Cardiac fibroblast (primary cell): ENCODE data around the gene KIAA0232.
"Not testable (repeated sequence)": the region's sequence is repeated elsewhere in the genome, so short reads cannot be mapped to it uniquely, and the experiment has no call there.

Source experiments
- DNase-seq, 2 donors: peaks; one replicate each; pipeline versions ENCODE4 v3.0.0 to v3.0.0-alpha.2; 2010; ENCODE audit warnings: low read depth in 2 of 2
- H3K4me3 ChIP-seq, 2 donors: replicated peaks in 1 of 2; 1 replicate in 1 of 2; 2 replicates in 1 of 2; pipeline ENCODE4 v1.5.1; 2011; ENCODE audit warnings: low read depth in 2 of 2, low read length in 2 of 2, mild to moderate bottlenecking in 2 of 2, moderate library complexity in 1 of 2
- TF ChIP-seq, protein P1 (sequence below): IDR thresholded peaks from one replicate; pipeline ENCODE4 v1.5.1; 2011; ENCODE audit warnings: low read depth, mild to moderate bottlenecking, low read length, inconsistent platforms

KIAA0232 gene

DNA sequence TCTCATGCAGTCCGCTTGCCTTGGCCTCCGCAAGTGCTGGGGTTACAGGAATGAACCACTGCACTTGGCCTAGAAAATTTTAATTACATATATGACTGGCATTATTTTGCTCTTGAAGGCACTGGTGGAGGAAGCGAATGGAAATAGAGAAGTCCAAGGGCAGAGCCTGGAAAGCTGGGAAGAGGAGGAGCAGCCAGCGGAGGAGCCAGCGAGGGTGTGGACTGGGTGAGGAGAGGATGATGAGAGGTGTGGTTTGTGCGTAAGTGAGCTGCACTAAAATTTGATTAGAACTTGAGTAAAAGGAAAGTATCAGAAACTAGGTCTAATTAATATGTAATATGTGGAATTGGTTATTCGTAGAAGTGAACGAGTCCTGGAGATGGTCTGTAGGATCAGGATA is 13.3 kb downstream of the KIAA0232 start:
- H3K4me3 ChIP-seq: no peak overlapping the region
- TF ChIP-seq, protein P1, sequence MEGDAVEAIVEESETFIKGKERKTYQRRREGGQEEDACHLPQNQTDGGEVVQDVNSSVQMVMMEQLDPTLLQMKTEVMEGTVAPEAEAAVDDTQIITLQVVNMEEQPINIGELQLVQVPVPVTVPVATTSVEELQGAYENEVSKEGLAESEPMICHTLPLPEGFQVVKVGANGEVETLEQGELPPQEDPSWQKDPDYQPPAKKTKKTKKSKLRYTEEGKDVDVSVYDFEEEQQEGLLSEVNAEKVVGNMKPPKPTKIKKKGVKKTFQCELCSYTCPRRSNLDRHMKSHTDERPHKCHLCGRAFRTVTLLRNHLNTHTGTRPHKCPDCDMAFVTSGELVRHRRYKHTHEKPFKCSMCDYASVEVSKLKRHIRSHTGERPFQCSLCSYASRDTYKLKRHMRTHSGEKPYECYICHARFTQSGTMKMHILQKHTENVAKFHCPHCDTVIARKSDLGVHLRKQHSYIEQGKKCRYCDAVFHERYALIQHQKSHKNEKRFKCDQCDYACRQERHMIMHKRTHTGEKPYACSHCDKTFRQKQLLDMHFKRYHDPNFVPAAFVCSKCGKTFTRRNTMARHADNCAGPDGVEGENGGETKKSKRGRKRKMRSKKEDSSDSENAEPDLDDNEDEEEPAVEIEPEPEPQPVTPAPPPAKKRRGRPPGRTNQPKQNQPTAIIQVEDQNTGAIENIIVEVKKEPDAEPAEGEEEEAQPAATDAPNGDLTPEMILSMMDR: no peak
- DNase-seq: no peak

DNA sequence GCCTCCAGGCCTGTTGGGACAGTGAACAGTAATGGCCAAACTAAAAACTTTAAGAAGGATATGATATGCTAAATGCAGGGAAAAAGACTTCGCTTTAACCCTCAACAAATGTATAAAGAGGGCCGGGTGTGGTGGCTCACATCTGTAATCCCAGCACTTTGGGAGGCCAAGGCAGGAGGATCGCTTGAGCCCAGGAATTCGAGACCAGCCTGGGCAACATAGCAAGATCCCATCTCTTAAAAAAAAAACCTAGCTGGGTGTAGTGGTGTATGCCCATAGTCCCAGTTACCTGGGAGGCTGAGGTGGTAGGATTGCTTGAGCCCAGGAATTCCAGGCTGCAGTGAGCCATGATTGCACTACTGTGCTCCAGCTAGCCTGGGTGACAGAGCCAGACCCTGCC is 14.8 kb downstream of the KIAA0232 start:
- not testable (repeated sequence) for H3K4me3 ChIP-seq, DNase-seq

DNA sequence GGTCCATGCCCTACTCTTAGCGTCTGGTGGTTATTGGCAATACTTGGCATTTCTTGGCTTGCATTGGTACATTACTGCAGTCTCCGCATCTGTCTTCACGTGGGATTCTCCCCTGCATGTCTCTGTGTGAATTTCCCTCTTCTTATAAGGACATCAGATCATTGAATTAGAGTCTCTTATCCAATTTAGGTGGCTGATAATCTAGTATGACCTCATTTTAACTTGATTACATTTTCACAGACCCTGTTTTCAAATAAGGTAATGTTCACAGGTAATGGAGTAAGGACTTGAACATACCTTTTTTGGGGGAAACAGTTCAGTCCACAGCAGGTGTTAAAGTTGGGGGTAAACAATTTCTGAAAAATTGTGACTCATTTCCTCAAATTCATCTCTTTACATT is 16.6 kb downstream of the KIAA0232 start:
- H3K4me3 ChIP-seq: no peak overlapping the region
- TF ChIP-seq, protein P1: no peak
- no peak for DNase-seq

DNA sequence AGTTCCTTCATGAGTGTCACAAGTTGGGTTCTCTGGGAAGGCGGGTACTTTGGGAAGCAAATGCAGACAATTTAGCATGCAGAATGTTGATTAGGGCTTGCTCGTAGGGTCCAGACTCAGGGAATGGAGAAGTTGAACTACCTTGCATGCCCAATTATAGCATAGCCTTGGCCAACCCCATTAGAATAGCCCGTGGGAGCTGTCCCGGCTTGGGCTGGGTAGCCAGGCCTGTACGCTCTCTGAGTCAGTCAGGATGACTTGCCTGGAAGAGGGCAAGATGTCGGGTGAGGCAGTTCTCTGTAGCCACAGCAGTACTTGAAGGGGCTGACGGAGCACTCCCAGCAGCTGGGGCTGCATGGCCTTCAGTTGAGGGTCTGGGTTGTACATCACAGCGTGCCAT is 19.5 kb downstream of the KIAA0232 start:
- H3K4me3 ChIP-seq: no peak overlapping the region
- TF ChIP-seq, protein P1: no peak
- no peak for DNase-seq

DNA sequence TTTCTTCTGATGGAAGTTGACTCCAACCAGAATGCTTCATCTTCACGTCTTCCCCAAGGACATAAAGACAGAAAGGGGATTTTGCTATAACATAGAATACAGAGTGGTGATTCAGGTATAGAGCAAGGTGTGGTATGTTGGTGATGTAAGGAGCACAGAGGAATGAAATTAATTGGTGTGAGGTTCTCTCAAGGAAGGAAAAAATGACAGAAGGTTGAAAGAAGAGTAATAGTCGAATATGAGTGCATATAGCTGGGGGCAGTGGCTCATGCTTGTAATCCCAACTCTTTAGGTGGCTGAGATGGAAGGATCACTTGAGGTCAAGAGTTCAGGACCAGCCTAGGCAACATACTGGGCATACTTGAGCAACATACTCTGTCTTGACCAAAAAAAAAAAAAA is 20.1 kb downstream of the KIAA0232 start:
- DNase-seq: no peak
- H3K4me3 ChIP-seq: no peak overlapping the region
- TF ChIP-seq, protein P1: no peak

DNA sequence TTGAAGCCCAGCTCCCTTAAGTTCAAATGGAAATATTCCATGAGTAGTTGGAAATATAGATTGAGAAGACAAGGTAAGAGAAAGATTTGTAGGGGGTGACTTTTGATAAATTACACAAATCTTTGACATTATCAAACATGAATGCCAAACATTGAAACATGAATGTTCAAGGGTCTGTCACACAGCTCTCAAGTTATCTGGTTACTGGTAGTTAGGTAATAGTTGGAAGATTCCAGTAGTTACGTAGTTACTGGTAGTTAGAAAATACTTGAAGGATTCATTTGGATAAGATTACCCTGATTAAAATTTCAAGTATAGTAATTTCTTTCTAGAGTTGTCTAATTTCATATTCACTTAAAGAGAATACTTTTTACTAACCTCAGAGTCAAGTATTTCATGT is 20.7 kb downstream of the KIAA0232 start:
- TF ChIP-seq, protein P1: no peak

DNA sequence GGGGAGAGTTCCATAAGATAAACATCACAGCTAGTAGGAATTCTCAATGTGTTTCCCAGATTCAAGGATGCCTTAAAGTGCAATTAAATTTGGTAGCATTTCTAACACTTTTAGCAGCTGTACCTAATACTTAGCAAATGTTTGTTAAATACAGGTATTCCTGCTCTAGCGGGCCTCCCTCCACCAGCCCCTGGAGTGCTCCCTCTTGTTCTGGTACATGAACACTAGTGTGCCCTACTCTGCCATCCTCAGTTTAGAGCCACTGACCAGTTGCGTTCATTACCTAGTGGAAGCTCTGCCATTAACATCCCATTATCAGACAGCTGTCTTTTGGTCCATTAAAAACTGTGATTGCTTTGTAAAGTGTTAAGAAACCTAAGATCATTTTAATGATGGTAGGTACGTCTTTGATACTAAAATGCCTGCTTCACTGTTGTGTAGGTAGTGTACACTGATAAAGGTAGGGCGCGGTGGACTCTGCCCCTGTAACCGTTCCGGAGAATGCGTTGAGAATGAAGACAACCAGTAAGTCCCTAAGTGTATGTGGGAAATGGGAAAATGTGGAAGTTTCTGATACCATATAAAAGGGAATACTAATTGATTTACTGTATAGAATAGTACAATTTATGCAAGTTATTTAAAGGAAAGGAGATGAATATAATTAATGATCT is 21.7 kb downstream of the KIAA0232 start:
- TF ChIP-seq, protein P1: no peak
- H3K4me3 ChIP-seq: no peak overlapping the region
- DNase-seq: no peak

More for the DNA sequence above, 20.7 kb downstream of the KIAA0232 start:
- no peak overlapping the region for H3K4me3 ChIP-seq
- DNase-seq: no peak
